Prostate gland (tissue), 2 donors: ENCODE measurements around the gene CRKL.

Experiments
- CTCF ChIP-seq, 4 experiments: fragments of 200-600 bp in 2 of 4; fragments of 450-650 bp in 2 of 4; sonication (generic) in 2 of 4; IDR thresholded peaks; 1 replicate in 3 of 4; 2 replicates in 1 of 4; pipeline ENCODE4 v1.5.1; 2016 to 2019; ENCODE audit warnings: antibody characterized with exemption in 4 of 4, mild to moderate bottlenecking in 2 of 4, moderate library complexity in 2 of 4
- POLR2A ChIP-seq: fragments of 450-650 bp; IDR thresholded peaks from one replicate; pipeline ENCODE4 v1.6.1; 2016; ENCODE audit warnings: antibody characterized with exemption, mild to moderate bottlenecking
- POLR2AphosphoS5 ChIP-seq: sonication (generic); formaldehyde crosslinking; IDR thresholded peaks from one replicate; pipeline ENCODE4 v1.6.1; 2017; ENCODE audit warnings: antibody characterized with exemption

- TF ChIP-seq POLR2A (no peak), CTCF (IDR thresholded peaks at IDR 0.05) (no peak), POLR2AphosphoS5 (no peak)
Observed at GRCh38 chr22:20977019-20977418, 59.8 kb downstream of the CRKL start.
